ENCODE data around the gene TOMM40L. TPM values are rescaled to one million over a fixed set of nuclear protein-coding genes. Genes with fewer than 3 reads are reported as not detected.
"Not testable (repeated sequence)": the region's sequence is repeated elsewhere in the genome, so short reads cannot be mapped to it uniquely, and the experiment has no call there.

TOMM40L gene
- total RNA-seq, 1 donor from 2014 or later = 22.4 TPM

DNA sequence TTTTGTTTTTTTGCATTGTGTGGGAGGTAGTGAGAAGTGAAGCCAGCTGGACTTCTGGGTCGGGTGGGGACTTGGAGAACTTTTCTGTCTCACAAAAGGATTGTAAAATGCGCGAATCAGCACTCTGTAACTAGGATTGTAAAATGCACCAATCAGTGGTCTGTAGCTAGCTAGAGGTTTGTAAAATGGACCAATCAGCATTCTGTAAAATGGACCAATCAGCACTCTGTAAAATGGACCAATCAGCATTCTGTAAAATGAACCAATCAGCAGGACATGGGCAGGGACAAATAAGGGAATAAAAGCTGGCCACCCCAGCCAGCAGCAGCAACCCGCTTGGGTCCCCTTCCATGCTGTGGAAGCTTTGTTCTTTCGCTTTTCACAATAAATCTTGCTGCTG is 24.2 kb downstream of the TOMM40L start:
- DNase-seq (ENCODE audit: low spot score in 2 of 2); FAIRE-seq: not testable (repeated sequence)

DNA sequence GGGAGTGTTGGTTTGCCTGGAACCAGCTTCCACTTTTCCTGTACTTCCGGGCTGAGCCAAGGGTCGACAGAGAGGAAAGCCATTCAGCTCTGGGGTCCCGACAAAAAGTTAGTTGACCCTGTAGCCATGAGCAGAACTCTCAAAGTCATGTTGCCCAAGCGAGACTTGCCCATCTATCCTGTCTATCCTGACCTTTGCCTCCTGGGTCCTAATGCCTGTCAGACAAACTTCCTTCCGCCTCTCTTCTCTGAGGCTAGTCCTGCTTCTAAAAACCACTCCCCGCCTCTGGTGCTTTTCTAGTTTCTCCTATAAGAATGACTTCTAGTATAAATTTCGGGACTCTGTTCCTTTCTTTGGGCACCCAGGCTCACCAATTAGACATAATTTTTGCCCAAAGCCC is 25.0 kb downstream of the TOMM40L start:
- DNase-seq (ENCODE audit: low spot score in 2 of 2) (no peak), FAIRE-seq (no peak)

DNA sequence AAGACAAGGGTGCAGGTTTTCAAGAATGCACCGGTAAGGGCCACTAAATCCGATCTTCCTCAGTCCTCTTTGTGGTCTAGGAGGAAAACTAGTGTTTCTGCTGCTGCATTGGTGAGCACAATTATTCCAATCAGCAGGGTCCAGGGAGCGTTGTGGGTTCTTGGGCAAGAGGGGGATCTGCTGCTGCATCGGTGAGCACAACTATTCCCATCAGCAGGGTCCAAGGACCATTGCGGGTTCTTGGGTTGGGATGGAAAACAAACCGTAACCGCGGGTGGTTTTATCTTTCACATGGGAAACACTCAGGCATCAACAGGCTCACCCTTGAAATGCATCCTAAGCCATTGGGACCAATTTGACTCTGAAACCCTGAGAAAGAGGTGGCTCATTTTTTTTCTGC is 25.7 kb downstream of the TOMM40L start:
- DNase-seq (ENCODE audit: low spot score in 2 of 2) = no peak
- FAIRE-seq = no peak

DNA sequence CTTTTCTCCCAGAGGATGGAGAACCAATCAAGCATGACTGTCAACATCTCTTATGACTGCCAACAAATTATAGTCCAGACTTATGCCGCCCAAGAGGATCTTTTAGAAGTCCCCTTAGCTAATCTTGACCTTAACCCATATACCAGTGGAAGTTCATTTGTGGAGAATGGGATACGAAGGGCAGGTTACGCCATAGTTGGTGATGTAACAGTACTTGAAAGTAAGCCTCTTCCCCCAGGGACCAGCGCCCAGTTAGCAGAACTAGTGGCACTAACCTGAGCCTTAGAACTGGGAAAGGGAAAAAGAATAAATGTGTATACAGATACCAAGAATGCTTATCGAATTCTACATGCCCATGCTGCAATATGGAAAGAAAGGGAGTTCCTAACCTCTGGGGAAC is 29.4 kb downstream of the TOMM40L start:
- not testable (repeated sequence) for FAIRE-seq; DNase-seq (ENCODE audit: low spot score in 2 of 2)

DNA sequence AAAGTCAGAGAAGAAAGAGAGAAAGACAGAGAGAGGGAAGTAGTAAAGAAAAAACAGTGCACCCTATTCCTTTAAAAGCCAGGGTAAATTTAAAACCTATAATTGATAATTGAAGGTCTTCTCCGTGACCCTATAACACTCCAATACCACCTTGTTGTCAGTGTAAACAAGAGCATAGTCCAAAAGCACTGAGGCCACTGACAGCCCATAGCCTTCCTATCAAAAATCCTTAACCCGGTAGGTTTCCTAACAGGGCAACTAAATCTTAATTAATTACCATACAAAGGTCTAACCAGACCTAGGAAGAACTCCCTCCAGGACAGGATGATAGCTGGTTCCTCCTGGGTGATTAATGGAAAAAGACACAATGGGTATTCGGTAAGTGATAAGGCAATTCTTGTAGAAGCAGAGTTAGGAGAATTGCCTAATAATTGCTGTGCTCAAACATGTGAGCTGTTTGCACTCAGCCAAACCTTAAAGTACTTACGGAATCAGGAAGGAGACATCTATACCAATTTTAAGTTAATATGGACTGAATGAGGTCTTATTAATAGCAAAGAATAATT is 30.2 kb downstream of the TOMM40L start:
- not testable (repeated sequence) for FAIRE-seq

DNA sequence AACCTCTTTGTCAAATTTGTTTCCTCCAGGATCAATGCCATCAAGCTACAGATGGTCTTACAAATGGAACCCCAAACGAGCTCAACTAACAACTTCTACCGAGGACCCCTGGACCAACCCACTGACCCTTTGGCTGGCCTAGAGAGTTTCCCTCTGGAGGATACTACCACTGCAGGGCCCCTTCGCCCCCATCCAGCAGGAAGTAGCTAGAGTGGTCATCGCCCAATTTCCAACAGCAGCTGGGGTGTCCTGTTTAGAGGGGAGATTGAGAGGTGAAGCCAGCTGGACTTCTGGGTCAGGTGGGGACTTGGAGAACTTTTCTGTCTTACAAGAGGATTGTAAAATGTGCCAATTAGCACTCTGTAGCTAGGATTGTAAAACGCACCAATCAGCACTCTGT is 31.2 kb downstream of the TOMM40L start:
- not testable (repeated sequence) for FAIRE-seq

More for the DNA sequence above, 30.2 kb downstream of the TOMM40L start:
- DNase-seq (ENCODE audit: low spot score in 2 of 2) = not testable (repeated sequence)

DNA sequence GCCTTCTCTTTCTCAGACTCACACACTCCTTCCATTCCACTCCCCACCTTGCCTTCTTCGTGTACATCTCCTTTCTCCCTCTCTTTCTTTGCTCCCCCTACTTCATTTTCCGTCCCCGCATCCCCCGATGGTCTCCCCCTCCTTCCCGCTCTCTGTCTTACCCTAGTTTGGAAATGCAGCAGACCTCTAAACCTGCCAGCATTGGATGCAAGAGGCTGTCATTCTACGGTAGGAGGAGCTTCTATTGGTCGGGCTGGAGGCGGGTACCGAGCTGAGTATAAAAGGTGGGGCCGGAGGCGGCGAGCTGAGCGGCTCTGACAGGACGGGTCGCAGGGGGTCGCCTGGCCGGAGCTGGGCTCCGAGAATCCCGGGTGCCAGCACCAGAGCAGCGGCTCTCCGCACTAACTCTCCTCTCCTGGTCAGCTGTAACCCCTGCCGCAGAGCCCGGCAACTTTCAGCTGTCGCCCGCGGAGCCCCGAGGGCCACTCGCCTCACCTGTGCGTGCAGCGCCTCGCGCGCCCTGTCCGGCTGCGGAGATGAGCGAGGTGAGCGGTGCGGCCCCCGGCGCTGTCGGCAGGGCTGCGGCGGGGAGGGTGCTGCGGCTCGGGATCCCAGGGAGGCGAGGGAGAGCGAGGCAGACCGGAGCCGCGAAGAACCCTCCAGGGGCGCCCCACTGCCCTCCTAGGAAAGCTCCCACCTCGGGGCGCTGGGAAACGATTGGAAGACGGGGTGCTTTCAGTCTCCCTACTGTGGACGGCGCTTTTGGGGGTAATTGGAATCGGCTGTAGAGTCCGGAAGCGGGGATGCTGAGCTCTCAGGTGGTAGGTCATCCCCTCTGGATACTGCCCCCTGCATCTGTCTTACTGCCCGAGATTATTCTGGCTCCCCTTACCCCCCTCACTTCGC is 32.8 kb downstream of the TOMM40L start, which contains the start of gene PCP4L1:
Gene PCP4L1 (plus strand): TSS at position 307 of the 906 bp plus-strand sequence. CDS start 230 bp downstream, at position 537.
- FAIRE-seq (no peak), DNase-seq (ENCODE audit: low spot score in 2 of 2) (peak; percentile 68 to 77)

More for the DNA sequence above, 31.2 kb downstream of the TOMM40L start:
- DNase-seq (ENCODE audit: low spot score in 2 of 2) = not testable (repeated sequence)

DNA sequence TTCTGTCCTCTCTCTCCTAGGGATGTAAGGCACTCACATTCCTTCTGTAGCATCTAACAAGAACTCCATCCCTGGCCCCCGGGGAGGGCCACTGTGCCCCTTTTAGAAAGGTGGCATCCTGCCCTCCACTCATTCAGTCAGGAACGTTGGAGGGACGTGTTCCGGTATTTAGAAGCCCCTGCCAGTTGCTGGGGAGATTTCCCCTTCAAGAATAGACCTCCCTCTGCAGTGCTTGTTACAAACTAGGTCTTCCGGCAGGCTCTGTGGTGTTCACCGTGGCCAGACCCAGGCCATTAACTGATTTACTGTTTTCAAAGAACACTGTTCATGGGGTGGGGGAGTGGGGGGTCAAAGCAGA is 33.5 kb downstream of the TOMM40L start:
- FAIRE-seq = no peak
- DNase-seq (ENCODE audit: low spot score in 2 of 2) = no peak

DNA sequence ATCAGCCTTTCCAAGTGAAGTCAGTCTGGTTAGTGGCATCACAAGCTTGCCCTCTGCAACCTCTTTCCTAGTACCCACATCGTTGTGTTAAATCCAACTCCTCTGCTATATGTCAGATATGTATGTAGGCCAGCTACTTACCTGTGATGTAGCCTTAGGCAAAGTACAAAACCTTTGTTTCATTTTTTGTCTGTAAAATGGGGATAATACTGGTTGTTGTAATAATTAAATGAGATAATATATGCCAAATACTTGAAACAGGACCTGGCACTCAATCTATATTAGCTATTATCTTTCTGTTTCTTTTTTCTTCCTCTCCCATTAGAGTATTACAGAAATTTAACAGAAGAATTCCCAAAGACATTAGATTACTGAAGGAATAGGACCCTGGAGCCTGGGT is 33.9 kb downstream of the TOMM40L start:
- no peak for DNase-seq (ENCODE audit: low spot score in 2 of 2)
- FAIRE-seq = no peak

DNA sequence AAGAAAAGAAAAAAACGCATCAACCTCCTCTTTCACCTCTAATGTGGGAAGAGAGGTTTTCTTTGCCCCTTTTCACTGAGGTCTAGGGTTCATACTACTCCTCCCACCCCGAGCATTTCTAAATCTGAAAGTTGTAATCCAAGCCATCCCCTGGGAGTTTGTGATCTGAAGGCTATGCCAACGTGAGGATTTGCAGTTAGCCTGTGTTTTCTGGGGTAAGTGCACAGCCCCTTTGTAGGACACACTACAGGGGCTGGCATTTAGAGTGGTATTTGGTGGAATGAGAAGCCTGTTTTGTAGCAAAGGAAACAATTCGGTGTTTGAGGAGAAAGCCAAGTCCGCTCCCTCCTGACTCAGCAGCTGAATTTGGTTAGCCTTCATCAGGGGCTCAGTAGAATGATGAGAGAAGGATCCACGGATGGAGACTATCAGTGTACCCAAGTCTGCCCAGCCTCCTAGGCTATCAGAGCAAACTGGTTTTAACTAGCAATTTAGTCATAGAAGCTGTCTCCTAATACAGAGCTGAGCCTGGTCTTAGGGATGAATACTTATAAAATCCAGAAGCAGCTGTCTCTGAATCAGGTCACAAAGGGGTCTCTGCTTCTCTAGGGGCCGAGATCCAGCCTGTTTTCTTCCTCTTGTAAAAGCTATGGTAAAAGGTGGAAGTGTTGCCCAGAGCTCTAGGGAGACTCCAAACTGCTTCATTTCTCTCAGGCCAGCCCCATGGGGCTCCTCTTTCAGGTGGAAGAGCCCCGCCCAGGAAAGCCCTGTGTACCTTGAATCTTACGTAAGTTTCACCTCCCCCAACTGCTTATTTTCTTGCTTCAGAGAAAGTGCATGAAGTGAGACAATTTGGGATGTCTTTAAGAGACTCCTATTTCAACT is 34.8 kb downstream of the TOMM40L start:
- FAIRE-seq (no peak), DNase-seq (ENCODE audit: low spot score in 2 of 2) (no peak)

DNA sequence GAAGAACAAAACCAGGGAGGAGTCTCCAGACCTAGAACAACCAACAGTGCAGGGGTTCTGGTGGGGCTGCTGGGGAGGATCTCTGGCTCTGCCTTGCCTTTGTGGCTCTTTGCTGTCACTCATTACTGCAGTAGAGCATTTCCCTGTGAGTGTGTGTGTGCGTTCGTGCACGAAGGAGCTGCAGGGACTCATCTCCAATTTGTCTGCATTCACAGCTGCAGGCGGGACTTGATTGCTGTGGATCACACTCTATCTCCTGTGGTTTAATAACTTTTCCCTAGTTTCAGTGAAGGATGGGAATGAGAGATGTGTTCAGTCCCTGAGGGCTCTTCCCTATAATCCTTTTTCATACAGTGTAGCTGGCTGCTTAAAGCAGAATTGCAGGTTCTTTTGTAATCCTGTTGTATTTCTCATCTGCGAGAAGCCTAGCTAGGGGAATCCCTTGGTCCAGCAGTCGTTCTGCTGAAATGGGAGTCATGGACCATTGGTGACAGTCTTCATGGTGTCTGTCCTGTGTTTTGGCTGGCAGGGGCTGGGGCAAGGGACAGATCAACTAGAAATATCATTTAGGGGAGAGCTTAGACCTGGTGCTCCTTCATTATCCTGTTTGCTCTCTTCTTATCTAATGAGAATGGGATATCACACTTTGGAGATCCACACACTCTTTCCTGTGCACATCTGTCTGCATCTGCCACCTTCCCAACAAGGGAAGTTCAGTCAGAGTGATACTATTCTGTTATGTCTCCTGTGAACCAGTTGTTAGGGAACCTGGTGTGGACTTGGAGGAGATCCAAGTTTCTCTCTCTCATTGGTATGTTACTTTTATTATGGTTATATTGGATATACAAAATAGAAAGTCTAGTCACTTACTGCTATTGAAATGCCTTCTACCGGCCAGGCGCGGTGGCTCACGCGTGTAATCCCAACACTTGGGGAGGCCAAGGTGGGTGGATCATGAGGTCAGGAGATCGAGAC is 35.7 kb downstream of the TOMM40L start:
- DNase-seq (ENCODE audit: low spot score in 2 of 2) (no peak), FAIRE-seq (no peak)

DNA sequence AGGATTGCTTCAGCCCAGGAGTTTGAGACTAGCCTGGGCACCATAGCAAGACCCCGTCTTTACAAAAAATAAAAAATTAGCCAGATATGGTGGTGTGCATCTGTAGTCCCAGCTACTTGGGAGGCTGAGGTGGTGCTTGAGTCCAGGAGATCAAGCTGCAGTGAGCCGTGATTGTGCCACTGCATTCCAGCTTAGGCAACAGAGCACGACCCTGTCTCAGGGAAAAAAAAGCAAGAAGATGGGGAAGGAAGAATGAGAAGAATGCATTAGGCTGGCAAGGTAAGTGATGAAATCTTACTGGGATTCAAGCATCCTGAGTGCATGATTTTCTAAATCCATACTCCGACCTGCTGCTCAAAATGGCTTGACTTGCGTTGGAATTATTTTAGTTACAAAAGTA is 39.4 kb downstream of the TOMM40L start:
- no peak for FAIRE-seq
- no peak for DNase-seq (ENCODE audit: low spot score in 2 of 2)

DNA sequence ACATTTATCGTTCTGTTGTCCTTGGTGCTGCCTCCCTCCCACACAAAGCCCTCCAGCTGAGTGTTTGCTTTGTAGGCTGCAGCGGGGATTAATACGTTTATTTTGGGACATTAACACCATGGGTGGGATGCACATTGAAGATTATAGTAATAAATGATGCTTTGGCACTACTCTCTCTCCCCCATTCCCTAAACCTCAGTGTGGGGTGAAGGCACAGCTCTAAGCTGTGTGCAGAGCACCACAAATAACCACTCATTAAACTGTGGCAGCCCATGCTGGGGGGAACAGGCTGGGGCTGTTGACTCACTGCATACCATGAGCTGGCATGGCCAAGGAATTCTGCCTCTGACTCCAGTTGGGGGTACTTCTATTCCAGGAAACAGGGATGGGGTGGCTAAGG is 40.3 kb downstream of the TOMM40L start:
- FAIRE-seq = no peak
- no peak for DNase-seq (ENCODE audit: low spot score in 2 of 2)

DNA sequence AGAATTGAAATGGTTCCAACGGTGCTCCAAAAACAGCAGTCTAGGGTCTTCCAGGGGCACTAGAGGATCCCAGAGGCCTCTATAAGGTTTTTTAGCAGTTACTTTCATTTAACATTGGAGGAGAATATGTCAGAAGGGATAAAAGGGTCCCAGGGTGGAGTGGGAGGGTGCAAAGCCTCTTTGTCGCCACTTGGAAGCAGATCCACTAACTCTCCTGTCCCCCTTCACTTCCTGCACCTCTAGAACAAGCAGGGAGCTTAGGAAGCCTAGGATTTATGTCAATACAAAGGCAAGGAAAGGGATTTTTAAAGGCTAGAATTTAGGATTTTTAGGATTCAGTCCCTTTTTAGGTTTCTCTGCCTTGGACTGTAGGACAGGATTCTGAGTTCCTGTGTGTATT is 41.0 kb downstream of the TOMM40L start:
- DNase-seq (ENCODE audit: low spot score in 2 of 2) = no peak
- no peak for FAIRE-seq

DNA sequence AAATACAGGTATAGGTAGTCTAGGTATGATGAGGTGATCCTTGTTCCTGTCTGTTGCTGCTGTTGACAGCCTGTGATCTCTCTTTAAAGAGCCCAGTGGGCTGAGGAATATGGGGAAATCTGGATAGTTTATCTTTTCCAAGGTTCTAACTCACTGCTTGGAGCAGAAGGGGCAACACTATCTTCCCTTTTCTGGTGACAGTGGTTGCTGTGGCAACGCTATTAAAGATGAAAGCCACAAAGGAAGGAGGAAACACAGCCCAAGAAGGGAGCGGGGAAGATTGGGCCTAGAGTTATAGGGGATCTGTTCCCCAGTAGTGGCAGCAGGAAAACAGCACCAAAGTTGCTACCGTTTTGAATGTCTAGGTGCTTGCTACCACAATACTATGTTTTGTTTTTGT is 41.5 kb downstream of the TOMM40L start:
- no peak for FAIRE-seq
- no peak for DNase-seq (ENCODE audit: low spot score in 2 of 2)

DNA sequence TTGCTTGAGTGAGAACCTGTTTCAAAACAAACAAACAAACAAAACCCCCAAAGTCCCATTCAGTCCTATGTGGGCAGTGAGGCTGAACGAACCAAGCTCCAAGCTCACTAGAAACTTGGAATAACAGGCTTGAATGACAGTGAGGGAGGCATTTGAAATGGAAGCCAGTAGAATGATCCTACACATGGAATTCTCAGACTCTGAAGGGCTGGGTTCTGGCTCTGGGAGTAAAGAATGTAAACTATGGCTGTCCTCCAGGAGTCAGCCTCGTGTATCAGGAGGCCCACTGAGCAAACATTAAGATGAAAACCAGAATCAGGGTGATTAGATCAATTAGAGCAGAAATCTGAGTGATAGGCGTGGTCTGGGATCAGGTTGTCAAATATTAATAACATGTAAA is 47.5 kb downstream of the TOMM40L start:
- no peak for FAIRE-seq

DNA sequence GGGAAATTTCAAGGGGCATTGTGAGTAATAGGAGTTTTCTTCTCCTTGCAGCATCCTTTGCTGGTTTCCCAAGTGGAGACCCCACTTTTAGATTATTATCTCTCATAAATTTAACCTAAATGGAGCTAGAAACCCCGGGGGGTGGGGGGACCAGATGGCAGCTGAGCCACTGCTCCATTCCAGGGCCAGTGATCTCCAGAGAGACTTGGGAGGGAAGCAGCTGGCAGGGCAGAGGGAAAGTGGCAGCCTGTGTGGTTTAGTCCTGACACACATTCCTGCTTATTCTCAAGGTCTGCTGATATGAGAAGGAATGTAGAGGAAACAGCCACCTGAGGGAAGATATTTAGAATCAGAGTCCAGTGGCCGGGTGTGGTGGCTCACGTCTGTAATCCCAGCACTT is 49.0 kb downstream of the TOMM40L start:
- no peak for FAIRE-seq
- DNase-seq (ENCODE audit: low spot score in 2 of 2) = no peak

More for the DNA sequence above, 47.5 kb downstream of the TOMM40L start:
- DNase-seq (ENCODE audit: low spot score in 2 of 2) = no peak
